Large intestine (tissue), 3 donors: ENCODE data around the gene ZDHHC14. TPM values are rescaled to one million over a fixed set of nuclear protein-coding genes. Genes with fewer than 3 reads are reported as not detected.

ENCODE experiments used
- DNase-seq, 2 donors: peaks; one replicate each; pipeline versions ENCODE4 v3.0.0 to v3.0.0-alpha.2; 2013
- H3K27ac ChIP-seq: one replicate; pipeline ENCODE4 v1.5.1; 2013; ENCODE audit warnings: low read length
- H3K27me3 ChIP-seq: 2 replicates; pipeline ENCODE4 v1.6.1; 2013; ENCODE audit warnings: low read length; ENCODE audit not compliant: control insufficient read depth, insufficient read depth
- H3K36me3 ChIP-seq: 2 replicates; pipeline ENCODE4 v1.6.1; 2013; ENCODE audit warnings: low read length; ENCODE audit not compliant: control insufficient read depth, insufficient read depth
- H3K4me1 ChIP-seq: one replicate; pipeline ENCODE4 v1.6.1; 2013; ENCODE audit warnings: low read length; ENCODE audit not compliant: control insufficient read depth, insufficient read depth
- H3K4me3 ChIP-seq: one replicate; pipeline ENCODE4 v1.5.1; 2013; ENCODE audit warnings: low read length
- H3K9me3 ChIP-seq: one replicate; pipeline ENCODE4 v1.6.1; 2013; ENCODE audit warnings: mild to moderate bottlenecking, low read depth, low read length, moderate library complexity; ENCODE audit not compliant: control insufficient read depth
- WGBS: methylation state at CpG from one replicate; pipeline ENCODE4 v1.1.5; 2013; ENCODE audit warnings: low lambda C conversion rate; ENCODE audit not compliant: insufficient coverage; 5-methylcytosine and 5-hydroxymethylcytosine counted together
- polyA plus RNA-seq: library from polyadenylated mRNA; unstranded; fragments of 120-200 nt; gene quantifications from one replicate; pipeline ENCODE4 v1.2.1, GENCODE V29; 2013

ZDHHC14 gene
- polyA plus RNA-seq, 1 donor, result 26.5 TPM

- Histone ChIP-seq H3K9me3 (no peaks in the 10 kb centered on the region), H3K36me3 (no peaks in the 10 kb centered on the region), H3K4me1 (peaks cover 5% of the 10 kb centered on the region), H3K27me3 (no peaks in the 10 kb centered on the region), H3K27ac (no peak overlapping the region), H3K4me3 (no peak overlapping the region)
- WGBS, result 78% methylated on average over 4 of the region's 6 CpGs
- DNase-seq, result peak in 1 of 2 donors; percentile 26
Measured at GRCh38 chr6:157438611-157439111, 57.7 kb downstream of the ZDHHC14 start.

- Histone ChIP-seq H3K4me3 (no peak overlapping the region), H3K27ac (no peak overlapping the region), H3K4me1 (no peaks in the 10 kb centered on the region), H3K9me3 (no peaks in the 10 kb centered on the region), H3K27me3 (no peaks in the 10 kb centered on the region), H3K36me3 (no peaks in the 10 kb centered on the region)
- no CpG with 5 or more reads among the region's 1 CpG for WGBS
- DNase-seq, result no peak
Measured at GRCh38 chr6:157440171-157440570, 59.2 kb downstream of the ZDHHC14 start.

GRCh38 chr6:157442291-157442690 is 61.3 kb downstream of the ZDHHC14 start:
- Histone ChIP-seq H3K27ac (no peak overlapping the region), H3K4me1 (no peaks in the 10 kb centered on the region), H3K27me3 (no peaks in the 10 kb centered on the region), H3K36me3 (no peaks in the 10 kb centered on the region), H3K4me3 (no peak overlapping the region), H3K9me3 (no peaks in the 10 kb centered on the region)
- no peak for DNase-seq
- 83% methylated on average over 1 of the region's 12 CpGs for WGBS

GRCh38 chr6:157443066-157443800 is 62.2 kb downstream of the ZDHHC14 start:
- WGBS, result no CpG with 5 or more reads among the region's 6 CpGs
- no peaks in the 10 kb centered on the region for H3K27me3 ChIP-seq
- no peak overlapping the region for H3K4me3 ChIP-seq

GRCh38 chr6:157445277-157446009 is 64.5 kb downstream of the ZDHHC14 start:
- H3K4me3 ChIP-seq, result no peak overlapping the region
- peaks cover 6% of the 10 kb centered on the region for H3K4me1 ChIP-seq
- no peak overlapping the region for H3K27ac ChIP-seq
- H3K36me3 ChIP-seq, result no peaks in the 10 kb centered on the region
- H3K9me3 ChIP-seq, result no peaks in the 10 kb centered on the region
- WGBS, result 100% methylated on average over 2 of the region's 10 CpGs
- no peak for DNase-seq
- no peaks in the 10 kb centered on the region for H3K27me3 ChIP-seq

More at GRCh38 chr6:157443066-157443800, 62.2 kb downstream of the ZDHHC14 start:
- H3K27ac ChIP-seq, result no peak overlapping the region
- H3K36me3 ChIP-seq, result no peaks in the 10 kb centered on the region
- DNase-seq, result no peak
- H3K4me1 ChIP-seq, result no peaks in the 10 kb centered on the region
- H3K9me3 ChIP-seq, result no peaks in the 10 kb centered on the region

- WGBS, result no CpG with 5 or more reads among the region's 3 CpGs
- no peak overlapping the region for H3K4me3 ChIP-seq
- DNase-seq, result no peak
- no peak overlapping the region for H3K27ac ChIP-seq
- no peaks in the 10 kb centered on the region for H3K36me3 ChIP-seq
- no peaks in the 10 kb centered on the region for H3K27me3 ChIP-seq
- H3K9me3 ChIP-seq, result no peaks in the 10 kb centered on the region
- H3K4me1 ChIP-seq, result peaks cover 9% of the 10 kb centered on the region
Measured at GRCh38 chr6:157447735-157448134, 66.7 kb downstream of the ZDHHC14 start.

GRCh38 chr6:157449610-157450009 is 68.6 kb downstream of the ZDHHC14 start:
- Histone ChIP-seq H3K27ac (no peak overlapping the region), H3K4me1 (peaks cover 9% of the 10 kb centered on the region), H3K36me3 (no peaks in the 10 kb centered on the region), H3K9me3 (no peaks in the 10 kb centered on the region), H3K27me3 (no peaks in the 10 kb centered on the region), H3K4me3 (no peak overlapping the region)
- DNase-seq, result peak in 1 of 2 donors; percentile 29
- WGBS, result 40% methylated on average over 4 of the region's 6 CpGs

- 100% methylated on average over 1 of the region's 10 CpGs for WGBS
- H3K27me3 ChIP-seq, result no peaks in the 10 kb centered on the region
- H3K27ac ChIP-seq, result no peak overlapping the region
- no peak for DNase-seq
- no peak overlapping the region for H3K4me3 ChIP-seq
- peaks cover under 1% of the 10 kb centered on the region for H3K36me3 ChIP-seq
- H3K4me1 ChIP-seq, result peaks cover 9% of the 10 kb centered on the region
- H3K9me3 ChIP-seq, result no peaks in the 10 kb centered on the region
Measured at GRCh38 chr6:157450931-157451742, 70.1 kb downstream of the ZDHHC14 start.

- H3K4me1 ChIP-seq, result peaks cover 9% of the 10 kb centered on the region
- no peak overlapping the region for H3K27ac ChIP-seq
- DNase-seq, result peak in 1 of 2 donors; percentile 48
- H3K9me3 ChIP-seq, result no peaks in the 10 kb centered on the region
- 17% methylated on average over 1 of the region's 2 CpGs for WGBS
- H3K4me3 ChIP-seq, result no peak overlapping the region
- H3K27me3 ChIP-seq, result no peaks in the 10 kb centered on the region
- peaks cover 3% of the 10 kb centered on the region for H3K36me3 ChIP-seq
Measured at GRCh38 chr6:157452096-157452495, 71.1 kb downstream of the ZDHHC14 start.

GRCh38 chr6:157453131-157453530 is 72.1 kb downstream of the ZDHHC14 start:
- peaks cover 9% of the 10 kb centered on the region for H3K4me1 ChIP-seq
- no peak for DNase-seq
- 100% methylated on average over 2 of the region's 4 CpGs for WGBS
- no peak overlapping the region for H3K27ac ChIP-seq
- no peaks in the 10 kb centered on the region for H3K27me3 ChIP-seq
- peaks cover 3% of the 10 kb centered on the region for H3K36me3 ChIP-seq
- no peaks in the 10 kb centered on the region for H3K9me3 ChIP-seq
- no peak overlapping the region for H3K4me3 ChIP-seq
